Endodermal cell (in vitro differentiated cells): ENCODE data around the gene ZPR1. TPM values are rescaled to one million over a fixed set of nuclear protein-coding genes. Genes with fewer than 3 reads are reported as not detected.

Experiments used
- DNase-seq: peaks from one replicate; pipeline ENCODE4 v3.0.0-alpha.2; 2017
- H3K27ac ChIP-seq: 2 replicates; pipeline ENCODE4 v1.5.1; 2013; ENCODE audit warnings: mild to moderate bottlenecking, low read depth, low read length, moderate library complexity
- H3K27me3 ChIP-seq: 2 replicates; pipeline ENCODE4 v1.6.1; 2013; ENCODE audit warnings: mild to moderate bottlenecking, low read length, moderate library complexity; ENCODE audit not compliant: insufficient read depth, control insufficient read depth, poor library complexity, severe bottlenecking
- H3K36me3 ChIP-seq: 2 replicates; pipeline ENCODE4 v1.7.0; 2013; ENCODE audit warnings: mild to moderate bottlenecking, low read length, moderate library complexity; ENCODE audit not compliant: control insufficient read depth, insufficient read depth
- H3K4me1 ChIP-seq: one replicate; pipeline ENCODE4 v1.7.0; 2013; ENCODE audit warnings: low read length; ENCODE audit not compliant: control insufficient read depth, insufficient read depth
- H3K4me3 ChIP-seq: 2 replicates; pipeline ENCODE4 v1.5.1; 2013; ENCODE audit warnings: mild to moderate bottlenecking, low read length, moderate library complexity
- H3K9ac ChIP-seq: 2 replicates; pipeline ENCODE4 v1.6.1; 2013; ENCODE audit warnings: mild to moderate bottlenecking, low read length, moderate library complexity; ENCODE audit not compliant: poor library complexity, severe bottlenecking; ENCODE audit errors: extremely low read depth
- H3K9me3 ChIP-seq: 2 replicates; pipeline ENCODE4 v1.6.1; 2013; ENCODE audit warnings: mild to moderate bottlenecking, low read length, moderate library complexity; ENCODE audit not compliant: control insufficient read depth
- H3K27ac Mint-ChIP-seq: 2 replicates; pipeline ENCODE4 v1.8.0; 2020; ENCODE audit warnings: mixed read lengths
- H3K27me3 Mint-ChIP-seq: 2 replicates; pipeline ENCODE4 v1.8.0; 2021; ENCODE audit warnings: mild to moderate bottlenecking, mixed read lengths; ENCODE audit not compliant: insufficient read depth
- H3K36me3 Mint-ChIP-seq: 2 replicates; pipeline ENCODE4 v1.8.0; 2020; ENCODE audit warnings: low read depth, mixed read lengths
- H3K4me1 Mint-ChIP-seq: 2 replicates; pipeline ENCODE4 v1.8.0; 2020; ENCODE audit warnings: mixed read lengths
- H3K4me3 Mint-ChIP-seq: 2 replicates; pipeline ENCODE4 v1.8.0; 2020; ENCODE audit warnings: mild to moderate bottlenecking, moderate library complexity, mixed read lengths
- H3K9me3 Mint-ChIP-seq: 2 replicates; pipeline ENCODE4 v1.8.0; 2020; ENCODE audit warnings: mild to moderate bottlenecking, mixed read lengths
- WGBS, 2 experiments: methylation state at CpG; one replicate each; pipeline versions ENCODE4 v1.1.5 to v1.1.7; 2013; ENCODE audit warnings: missing lambda C conversion rate in 2 of 2, mixed read lengths in 1 of 2; ENCODE audit not compliant: insufficient coverage in 1 of 2, insufficient read length in 1 of 2; 5-methylcytosine and 5-hydroxymethylcytosine counted together
- total RNA-seq, 2 donors: library from RNA; stranded (reverse); fragmentation: NEBNext Ultra II Directional in 1 of 2; extraction: Animal tissue kit (Norgen Biotek cat#: 25700) in 1 of 2; gene quantifications; 2 replicates in 1 of 2; 3 replicates in 1 of 2; pipeline ENCODE4 v1.2.1, GENCODE V29; 2021
- TF ChIP-seq, protein P1 (sequence below): fragments of 200-600 bp; sonication (generic); conservative IDR thresholded peaks from 2 replicates; pipeline ENCODE4 v1.5.0; 2021; ENCODE audit warnings: antibody characterized with exemption, mild to moderate bottlenecking

ZPR1 gene
- total RNA-seq, 2 donors from 2014 or later = 59.2 to 63.4 TPM

DNA sequence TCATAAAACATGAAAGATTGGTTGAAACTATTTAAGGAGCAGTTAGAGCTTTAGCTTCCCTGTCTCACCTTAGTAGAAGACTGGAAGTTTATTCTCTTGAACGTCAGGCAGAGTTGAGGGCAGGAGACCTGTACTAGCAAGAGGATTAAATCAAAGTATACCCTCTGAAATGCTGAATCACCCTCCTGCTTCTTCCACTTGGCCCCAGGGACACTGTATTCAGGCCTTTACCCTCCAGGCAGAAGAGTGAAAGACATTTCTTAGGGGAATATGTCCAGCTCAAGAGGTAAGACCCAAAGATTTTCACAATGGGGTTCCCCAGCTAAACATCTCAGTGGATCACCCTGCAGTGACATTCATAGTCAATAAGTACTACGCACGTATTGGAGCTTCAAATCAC is 23.4 kb upstream of the ZPR1 start:
- Histone ChIP-seq H3K36me3 (no peaks in the 10 kb centered on the region), H3K4me3 (no peak overlapping the region), H3K9me3 (peaks cover 5% of the 10 kb centered on the region), H3K27ac (no peak overlapping the region), H3K9ac (no peak overlapping the region), H3K27me3 (no peaks in the 10 kb centered on the region), H3K4me1 (peaks cover 10% of the 10 kb centered on the region)
- Mint-ChIP-seq H3K4me3 (no peak overlapping the region), H3K36me3 (no peaks in the 10 kb centered on the region), H3K27ac (no peak overlapping the region), H3K27me3 (peaks cover 2% of the 10 kb centered on the region), H3K4me1 (peaks cover 27% of the 10 kb centered on the region), H3K9me3 (no peaks in the 10 kb centered on the region)
- TF ChIP-seq, protein P1, sequence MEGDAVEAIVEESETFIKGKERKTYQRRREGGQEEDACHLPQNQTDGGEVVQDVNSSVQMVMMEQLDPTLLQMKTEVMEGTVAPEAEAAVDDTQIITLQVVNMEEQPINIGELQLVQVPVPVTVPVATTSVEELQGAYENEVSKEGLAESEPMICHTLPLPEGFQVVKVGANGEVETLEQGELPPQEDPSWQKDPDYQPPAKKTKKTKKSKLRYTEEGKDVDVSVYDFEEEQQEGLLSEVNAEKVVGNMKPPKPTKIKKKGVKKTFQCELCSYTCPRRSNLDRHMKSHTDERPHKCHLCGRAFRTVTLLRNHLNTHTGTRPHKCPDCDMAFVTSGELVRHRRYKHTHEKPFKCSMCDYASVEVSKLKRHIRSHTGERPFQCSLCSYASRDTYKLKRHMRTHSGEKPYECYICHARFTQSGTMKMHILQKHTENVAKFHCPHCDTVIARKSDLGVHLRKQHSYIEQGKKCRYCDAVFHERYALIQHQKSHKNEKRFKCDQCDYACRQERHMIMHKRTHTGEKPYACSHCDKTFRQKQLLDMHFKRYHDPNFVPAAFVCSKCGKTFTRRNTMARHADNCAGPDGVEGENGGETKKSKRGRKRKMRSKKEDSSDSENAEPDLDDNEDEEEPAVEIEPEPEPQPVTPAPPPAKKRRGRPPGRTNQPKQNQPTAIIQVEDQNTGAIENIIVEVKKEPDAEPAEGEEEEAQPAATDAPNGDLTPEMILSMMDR = no peak
- 88 to 91% methylated on average over 3 of the region's 3 CpGs for WGBS, 2 experiments
- peak; percentile 25 for DNase-seq

DNA sequence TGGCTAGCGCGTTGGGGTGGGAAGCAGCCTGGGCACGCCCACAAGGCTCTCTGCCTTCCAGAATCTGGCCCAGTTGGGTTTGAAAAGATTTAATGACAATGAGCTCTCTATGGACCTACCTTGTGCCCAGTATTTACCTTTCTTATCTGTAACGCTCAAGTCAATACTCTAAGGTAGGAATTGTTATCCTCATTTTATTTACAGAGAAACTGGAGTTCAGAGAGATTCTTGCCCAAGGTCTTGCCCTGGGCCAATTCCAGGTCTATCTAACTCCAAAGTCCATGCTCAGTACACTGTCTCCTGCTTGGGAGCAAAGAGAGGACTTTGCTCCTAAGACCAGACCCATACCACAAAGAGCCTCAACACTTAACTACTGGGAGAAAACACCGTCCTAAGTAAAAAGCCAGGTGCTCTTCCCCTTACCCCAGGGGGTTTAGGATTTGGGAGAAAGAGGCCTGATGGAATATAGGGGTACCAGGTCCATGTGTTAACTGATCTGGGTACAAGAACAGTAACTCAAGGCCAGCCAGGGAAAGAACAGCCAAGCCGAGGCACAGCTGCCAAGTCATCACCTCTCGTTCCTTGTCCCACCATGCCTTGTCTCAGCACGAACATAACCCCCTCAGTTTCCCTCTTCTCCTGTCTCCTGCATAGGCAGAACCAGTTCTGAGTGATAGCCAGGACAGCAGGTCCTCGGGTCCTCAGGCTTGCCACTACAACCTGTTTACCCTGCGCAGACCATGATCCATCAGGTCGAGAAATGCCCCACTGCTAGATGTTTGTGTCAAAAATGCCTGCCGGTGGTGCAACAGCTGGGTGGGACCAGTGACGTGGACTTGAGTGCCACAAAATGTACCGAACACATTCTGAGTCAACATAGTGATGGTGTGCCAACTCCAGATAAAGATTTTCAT is 20.7 kb upstream of the ZPR1 start:
- Histone ChIP-seq H3K4me1 (peaks cover 5% of the 10 kb centered on the region), H3K4me3 (peak overlapping the region; percentile 53), H3K27ac (no peak overlapping the region), H3K9ac (no peak overlapping the region), H3K27me3 (no peaks in the 10 kb centered on the region), H3K9me3 (peaks cover 5% of the 10 kb centered on the region), H3K36me3 (no peaks in the 10 kb centered on the region)
- H3K9me3 Mint-ChIP-seq = no peaks in the 10 kb centered on the region
- no peak overlapping the region for H3K4me3 Mint-ChIP-seq
- peaks cover 10% of the 10 kb centered on the region for H3K27me3 Mint-ChIP-seq
- peaks cover 22% of the 10 kb centered on the region for H3K4me1 Mint-ChIP-seq
- WGBS, 2 experiments = 84 to 88% methylated on average over 6 to 14 of the region's 14 CpGs
- H3K36me3 Mint-ChIP-seq = no peaks in the 10 kb centered on the region
- TF ChIP-seq, protein P1 = no peak
- peak; percentile 18 for DNase-seq
- H3K27ac Mint-ChIP-seq = no peak overlapping the region

DNA sequence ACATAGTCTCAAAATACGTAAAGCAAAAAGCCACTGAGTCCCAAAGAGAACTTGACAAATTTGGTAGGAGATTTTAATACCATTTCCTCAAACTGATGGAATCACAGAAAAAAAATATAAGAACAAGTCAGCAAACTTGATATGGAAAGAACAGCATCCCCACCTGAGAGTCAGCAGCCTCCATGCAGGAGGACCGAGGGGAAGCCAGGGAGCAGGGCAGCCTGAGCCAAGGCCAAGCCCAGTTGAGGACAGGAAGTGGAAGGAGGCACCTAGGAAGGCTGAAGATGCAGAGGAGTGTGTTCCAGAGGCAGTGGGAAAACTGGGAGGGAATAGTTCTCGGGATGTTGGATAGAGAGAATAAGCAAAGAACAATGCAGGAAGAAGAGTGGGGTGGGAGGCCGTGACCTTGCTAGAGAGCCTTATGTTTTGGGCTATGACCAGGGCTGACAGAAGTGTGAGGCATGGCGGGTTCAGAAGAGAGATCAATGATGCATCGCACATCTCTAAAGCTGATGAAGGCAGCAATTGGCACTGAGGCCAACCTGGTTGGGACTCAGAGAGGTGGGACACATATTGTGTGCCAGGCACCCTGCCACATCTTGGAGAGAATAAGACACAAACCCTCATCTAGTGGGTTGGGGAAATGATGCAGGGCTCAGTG is 19.9 kb upstream of the ZPR1 start:
- H3K4me1 Mint-ChIP-seq = peaks cover 16% of the 10 kb centered on the region
- TF ChIP-seq, protein P1 = no peak
- H3K36me3 ChIP-seq = no peaks in the 10 kb centered on the region
- H3K27me3 ChIP-seq = no peaks in the 10 kb centered on the region
- no peak overlapping the region for H3K4me3 ChIP-seq
- 95 to 97% methylated on average over 6 of the region's 6 CpGs for WGBS, 2 experiments
- no peak overlapping the region for H3K27ac ChIP-seq
- no peak overlapping the region for H3K9ac ChIP-seq
- no peak overlapping the region for H3K27ac Mint-ChIP-seq
- H3K9me3 ChIP-seq = peaks cover 3% of the 10 kb centered on the region
- H3K9me3 Mint-ChIP-seq = no peaks in the 10 kb centered on the region
- H3K4me3 Mint-ChIP-seq = no peak overlapping the region
- H3K4me1 ChIP-seq = peaks cover 5% of the 10 kb centered on the region
- peak; percentile 42 for DNase-seq
- peaks cover 10% of the 10 kb centered on the region for H3K27me3 Mint-ChIP-seq
- no peaks in the 10 kb centered on the region for H3K36me3 Mint-ChIP-seq
